HAP-1 (cell line): ENCODE measurements around the gene FOXR1.
"Not testable (repeated sequence)": the region's sequence is repeated elsewhere in the genome, so short reads cannot be mapped to it uniquely, and the experiment has no call there.

Experiments
- DNase-seq, 2 experiments: peaks; one replicate each; pipeline ENCODE4 v3.0.0-alpha.2; 2016 to 2020; ENCODE audit warnings: low spot score in 2 of 2
- H3K27me3 ChIP-seq: fragments of 250-450 bp; sonication (Bioruptor Pico); 2 replicates; pipeline ENCODE4 v1.5.1; 2020; ENCODE audit warnings: low read depth, mild to moderate bottlenecking, moderate library complexity
- H3K36me3 ChIP-seq: fragments of 250-450 bp; sonication (Bioruptor Pico); replicated peaks from 2 replicates; pipeline ENCODE4 v1.5.1; 2020; ENCODE audit warnings: mild to moderate bottlenecking
- H3K4me1 ChIP-seq: fragments of 250-450 bp; sonication (Bioruptor Pico); 2 replicates; pipeline ENCODE4 v1.5.1; 2020; ENCODE audit warnings: mild to moderate bottlenecking
- H3K4me3 ChIP-seq: fragments of 250-450 bp; sonication (Bioruptor Pico); 2 replicates; pipeline ENCODE4 v1.5.1; 2020; ENCODE audit warnings: mild to moderate bottlenecking, moderate library complexity
- H3K9me3 ChIP-seq: fragments of 250-450 bp; sonication (Bioruptor Pico); 2 replicates; pipeline ENCODE4 v1.5.1; 2020; ENCODE audit warnings: mild to moderate bottlenecking, moderate library complexity
- in situ Hi-C: fragments of 300-500 bp; cut with MboI; formaldehyde crosslinking; loops from 3 replicates; pipeline ENCODE4 v1.14.3; 2020; ENCODE audit warnings: low sequenced_read_pairs, inconsistent platforms, mixed read lengths

Gene FOXR1

DNA sequence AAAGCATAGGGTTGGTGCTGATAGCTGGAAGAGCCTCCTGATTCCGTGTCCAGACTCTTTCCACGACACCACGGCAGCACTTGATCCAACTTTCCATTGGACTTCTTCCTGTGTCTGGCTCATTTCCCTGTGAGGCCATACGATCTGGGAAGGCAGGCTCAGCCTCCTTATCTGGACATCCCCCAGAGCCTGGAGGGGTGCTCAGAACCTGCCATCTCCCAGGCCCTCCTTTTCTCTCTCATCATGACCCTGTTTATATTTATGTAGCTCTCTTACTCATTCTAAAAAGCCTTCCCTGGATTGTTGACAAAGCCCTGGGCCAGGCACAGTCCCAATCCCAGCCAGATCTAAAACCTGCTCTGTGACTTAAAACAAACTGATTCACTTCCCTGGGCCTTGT, 38.1 kb upstream of the FOXR1 start:
- Histone ChIP-seq H3K36me3 (no peaks in the 10 kb centered on the region), H3K4me1 (no peaks in the 10 kb centered on the region), H3K9me3 (no peaks in the 10 kb centered on the region), H3K27me3 (no peaks in the 10 kb centered on the region), H3K4me3 (no peak overlapping the region)
- no peak for DNase-seq
- in situ Hi-C loops, result no loop called here

DNA sequence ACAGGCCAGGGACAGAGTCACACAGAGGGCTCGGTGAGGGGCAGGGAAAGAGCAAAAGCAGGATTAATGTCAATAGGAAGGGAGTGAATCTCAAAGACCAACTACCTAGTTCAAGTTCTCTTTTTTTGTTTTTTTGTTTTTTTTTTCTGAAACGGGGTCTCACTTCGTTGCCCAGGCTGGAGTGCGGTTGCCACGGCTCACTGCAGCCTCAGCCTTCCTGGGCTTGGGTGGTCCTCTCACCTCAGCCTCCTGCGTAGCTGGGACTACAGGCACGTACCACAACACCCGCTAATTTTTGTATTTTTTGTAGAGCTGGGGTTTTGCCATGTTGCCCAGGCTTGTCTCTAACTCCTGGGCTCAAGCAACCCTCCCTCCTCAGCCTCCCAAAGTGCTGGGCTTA, 36.2 kb upstream of the FOXR1 start:
- Histone ChIP-seq H3K9me3 (no peaks in the 10 kb centered on the region), H3K4me1 (no peaks in the 10 kb centered on the region), H3K36me3 (no peaks in the 10 kb centered on the region), H3K4me3 (no peak overlapping the region), H3K27me3 (peaks cover 2% of the 10 kb centered on the region; the same call in 1 of the 2 replicates)
- DNase-seq, result no peak
- in situ Hi-C loops, result no loop called here

DNA sequence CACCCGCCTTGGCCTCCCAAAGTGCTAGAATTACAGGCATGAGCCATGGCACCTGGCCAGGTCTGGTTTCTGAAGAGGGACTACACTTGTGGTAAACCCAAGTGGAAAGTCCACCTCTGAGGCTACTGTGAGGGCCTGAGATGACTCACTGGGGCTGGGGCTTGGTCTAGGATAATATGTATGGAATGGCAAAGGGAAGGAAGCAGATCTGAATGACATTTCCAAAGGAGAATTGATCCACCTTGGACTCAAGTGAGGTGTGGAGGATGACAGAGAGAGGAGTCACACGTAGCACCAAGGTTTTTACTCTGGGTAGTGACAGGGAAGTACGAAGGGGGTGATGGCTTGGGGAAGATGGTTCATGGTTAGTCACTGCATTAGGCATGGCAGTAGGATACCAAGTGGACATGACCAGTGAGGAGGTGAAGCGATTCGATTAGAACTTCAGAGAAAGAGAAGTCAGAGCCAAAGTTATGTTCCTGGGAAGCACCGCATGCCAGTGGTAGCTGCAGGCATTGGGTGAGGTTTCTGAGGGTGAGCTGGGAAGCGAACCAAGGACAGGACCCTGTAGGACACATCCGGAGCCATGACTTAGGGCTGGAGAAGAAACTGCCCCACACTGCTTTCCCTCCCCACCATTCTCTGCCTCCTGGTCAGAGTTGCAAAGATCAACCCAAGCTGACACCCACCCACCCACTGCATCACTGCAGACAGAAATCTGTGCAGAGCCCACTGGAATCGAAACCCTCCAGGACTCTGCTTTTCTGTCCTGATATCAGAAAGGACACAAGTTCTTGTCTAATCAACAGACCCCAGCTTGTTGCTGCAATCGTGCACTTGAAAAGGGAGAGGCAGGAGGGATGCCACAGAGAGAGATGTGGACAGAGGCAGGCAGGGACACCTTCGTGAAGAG, 32.8 kb upstream of the FOXR1 start:
- in situ Hi-C loops, result no loop called here
- Histone ChIP-seq H3K27me3 (peaks cover 2% of the 10 kb centered on the region; the same call in 1 of the 2 replicates), H3K4me1 (no peaks in the 10 kb centered on the region), H3K9me3 (no peaks in the 10 kb centered on the region), H3K4me3 (no peak overlapping the region), H3K36me3 (no peaks in the 10 kb centered on the region)
- DNase-seq, result no peak

DNA sequence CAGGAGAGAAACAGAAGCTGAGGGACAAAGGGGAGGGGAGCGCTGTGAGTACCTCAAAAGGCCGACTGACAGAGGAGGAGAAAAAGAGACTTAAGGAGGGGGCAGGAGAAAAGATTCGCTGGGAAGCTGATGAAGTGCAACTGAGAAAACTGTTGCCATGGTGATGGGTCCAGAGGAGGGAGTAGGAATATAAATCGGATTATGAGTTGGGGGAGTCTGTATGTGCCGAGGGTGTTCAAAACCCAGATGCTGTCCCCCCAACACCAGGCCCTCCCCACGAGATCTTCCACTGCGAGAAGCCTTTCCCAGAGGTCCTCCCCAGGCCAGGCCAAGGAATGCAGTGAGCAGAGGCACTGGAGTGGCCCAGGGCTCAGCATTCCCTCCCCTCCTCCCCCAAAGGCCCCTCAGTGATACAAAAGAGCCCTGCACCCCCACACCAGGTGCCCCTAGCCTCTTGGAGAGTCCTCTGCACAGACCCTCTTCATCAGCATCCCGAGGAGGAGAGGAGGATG, 32.1 kb upstream of the FOXR1 start:
- Histone ChIP-seq H3K27me3 (peaks cover 2% of the 10 kb centered on the region; the same call in 1 of the 2 replicates), H3K4me3 (no peak overlapping the region), H3K36me3 (no peaks in the 10 kb centered on the region), H3K9me3 (no peaks in the 10 kb centered on the region), H3K4me1 (no peaks in the 10 kb centered on the region)
- no peak for DNase-seq
- in situ Hi-C loops, result no loop called here

DNA sequence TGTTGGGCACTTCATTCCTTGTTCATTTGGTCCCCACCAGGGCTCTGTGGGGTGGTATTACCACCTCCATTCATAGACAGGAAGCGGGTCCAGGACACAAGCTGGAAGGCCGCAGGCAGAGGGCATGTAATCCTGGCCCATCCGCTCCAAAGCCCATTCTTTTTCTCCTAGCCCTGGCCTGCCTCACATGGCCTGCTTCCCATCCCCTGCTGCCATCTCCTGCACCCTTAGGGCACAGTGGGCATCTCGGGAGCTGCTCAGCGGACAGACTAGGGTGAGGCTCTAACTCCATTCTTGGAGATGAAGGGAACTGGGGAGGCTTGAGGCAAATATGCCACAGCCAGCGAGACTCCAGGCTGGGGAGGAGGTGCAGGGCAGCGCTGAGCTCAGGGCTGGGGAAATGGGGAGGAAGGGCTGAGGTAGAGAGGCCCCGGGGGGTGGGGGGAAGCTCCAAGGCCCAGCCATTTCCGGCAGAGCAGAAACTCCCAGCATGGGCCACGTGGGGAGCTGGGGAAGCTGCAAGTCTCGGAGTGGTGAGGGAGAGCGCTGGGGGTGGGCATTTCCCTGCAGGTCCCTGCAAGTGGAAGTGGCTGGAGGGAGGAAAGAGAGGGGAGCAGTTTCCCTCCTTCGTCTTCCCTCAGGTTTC, 31.5 kb upstream of the FOXR1 start:
- H3K27me3 ChIP-seq, result peaks cover 2% of the 10 kb centered on the region; the same call in 1 of the 2 replicates
- no peaks in the 10 kb centered on the region for H3K9me3 ChIP-seq
- no peak overlapping the region for H3K4me3 ChIP-seq
- in situ Hi-C loops, result no loop called here
- H3K36me3 ChIP-seq, result no peaks in the 10 kb centered on the region
- H3K4me1 ChIP-seq, result no peaks in the 10 kb centered on the region
- DNase-seq, result no peak

DNA sequence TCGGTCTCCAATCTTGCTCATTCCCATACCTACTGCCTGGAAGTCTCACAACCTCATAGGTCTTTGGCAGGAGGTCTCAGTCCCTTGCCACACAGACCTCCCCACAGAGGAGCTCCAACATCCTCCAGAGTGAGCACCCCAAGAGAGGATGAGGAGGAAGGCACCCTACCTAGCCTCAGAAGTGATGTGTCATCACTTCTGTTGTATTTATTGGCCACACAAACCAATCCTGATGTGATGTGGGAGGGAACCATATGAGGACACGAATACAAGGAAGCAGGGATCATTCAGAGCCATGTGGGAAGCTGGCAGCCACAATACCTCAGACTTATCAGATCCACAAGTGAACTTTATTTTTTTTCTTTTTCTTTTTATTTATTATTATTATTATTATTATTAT, 24.5 kb upstream of the FOXR1 start:
- Histone ChIP-seq H3K9me3 (no peaks in the 10 kb centered on the region), H3K4me1 (no peaks in the 10 kb centered on the region), H3K36me3 (no peaks in the 10 kb centered on the region), H3K4me3 (no peak overlapping the region), H3K27me3 (peaks cover 10% of the 10 kb centered on the region; the same call in 1 of the 2 replicates)
- DNase-seq, result no peak
- in situ Hi-C loops, result no loop called here

DNA sequence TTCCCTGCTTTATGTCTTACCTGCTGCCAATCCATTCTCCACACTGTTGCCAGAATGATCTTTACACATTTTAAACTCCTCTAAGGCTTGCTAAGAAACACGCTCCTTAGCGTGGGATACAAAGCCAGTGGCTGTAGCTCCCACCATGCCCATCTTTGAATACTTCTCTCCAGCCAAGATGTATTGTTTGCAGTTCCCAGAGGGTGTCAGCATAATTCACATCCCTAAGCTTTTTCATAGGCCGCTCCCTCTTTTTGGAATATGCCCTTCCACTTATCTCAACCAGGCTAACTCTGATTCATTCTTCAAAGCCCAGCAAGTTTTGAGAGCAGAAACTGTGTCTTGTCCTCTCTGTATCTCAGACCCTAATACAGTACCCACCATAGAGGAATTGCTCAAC, 23.6 kb upstream of the FOXR1 start:
- in situ Hi-C loops, result no loop called here

DNA sequence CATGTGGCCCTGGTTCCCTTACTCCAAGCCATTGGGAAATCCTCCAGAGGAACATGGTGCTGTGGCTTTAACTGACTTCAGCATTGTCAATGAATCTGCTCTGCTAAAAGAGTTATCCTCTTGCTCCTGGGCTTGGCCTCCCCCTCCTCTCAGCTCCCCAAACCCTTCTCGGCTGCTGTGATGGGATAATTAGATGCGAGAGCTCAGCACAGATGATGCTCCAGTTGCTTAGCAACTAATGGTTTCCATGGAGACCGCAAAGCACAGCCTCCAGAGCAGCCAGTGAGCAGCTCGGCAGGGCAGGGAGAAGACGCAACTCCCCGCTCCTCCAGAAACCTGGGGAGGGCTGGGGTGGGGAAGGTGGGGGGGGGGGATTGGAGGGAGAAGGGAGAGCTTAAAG, 18.3 kb upstream of the FOXR1 start:
- Histone ChIP-seq H3K4me3 (no peak overlapping the region), H3K36me3 (no peaks in the 10 kb centered on the region), H3K27me3 (peaks cover 8% of the 10 kb centered on the region; the same call in 1 of the 2 replicates), H3K9me3 (no peaks in the 10 kb centered on the region), H3K4me1 (no peaks in the 10 kb centered on the region)
- DNase-seq, result peak in 1 of 2 experiments; percentile 54
- in situ Hi-C loops, result no loop called here

More for the DNA sequence above, 23.6 kb upstream of the FOXR1 start:
- Histone ChIP-seq H3K36me3 (no peaks in the 10 kb centered on the region), H3K9me3 (no peaks in the 10 kb centered on the region), H3K4me1 (no peaks in the 10 kb centered on the region), H3K4me3 (no peak overlapping the region), H3K27me3 (peaks cover 10% of the 10 kb centered on the region; the same call in 1 of the 2 replicates)
- DNase-seq, result no peak

DNA sequence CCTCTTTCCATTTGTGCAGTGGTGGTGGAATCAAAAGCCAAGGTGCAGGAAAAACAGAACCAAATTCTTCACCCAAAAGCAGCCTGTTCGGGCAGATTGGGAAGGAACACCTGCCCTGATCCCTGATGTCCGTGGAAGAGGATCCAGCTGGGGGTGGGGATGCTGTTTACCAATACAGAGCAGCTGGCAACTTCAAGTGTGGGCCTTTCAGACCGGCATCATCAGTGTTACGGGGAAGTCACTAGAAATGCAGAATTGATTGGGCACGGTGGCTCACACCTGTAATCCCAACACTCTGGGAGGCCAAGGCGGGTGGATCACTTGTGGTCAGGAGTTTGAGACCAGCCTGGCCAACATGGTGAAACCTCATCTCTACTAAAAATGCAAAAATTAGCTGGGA, 17.6 kb upstream of the FOXR1 start:
- H3K4me3 ChIP-seq, H3K4me1 ChIP-seq, H3K36me3 ChIP-seq, H3K9me3 ChIP-seq, H3K27me3 ChIP-seq, DNase-seq, in situ Hi-C loops: not testable (repeated sequence)

DNA sequence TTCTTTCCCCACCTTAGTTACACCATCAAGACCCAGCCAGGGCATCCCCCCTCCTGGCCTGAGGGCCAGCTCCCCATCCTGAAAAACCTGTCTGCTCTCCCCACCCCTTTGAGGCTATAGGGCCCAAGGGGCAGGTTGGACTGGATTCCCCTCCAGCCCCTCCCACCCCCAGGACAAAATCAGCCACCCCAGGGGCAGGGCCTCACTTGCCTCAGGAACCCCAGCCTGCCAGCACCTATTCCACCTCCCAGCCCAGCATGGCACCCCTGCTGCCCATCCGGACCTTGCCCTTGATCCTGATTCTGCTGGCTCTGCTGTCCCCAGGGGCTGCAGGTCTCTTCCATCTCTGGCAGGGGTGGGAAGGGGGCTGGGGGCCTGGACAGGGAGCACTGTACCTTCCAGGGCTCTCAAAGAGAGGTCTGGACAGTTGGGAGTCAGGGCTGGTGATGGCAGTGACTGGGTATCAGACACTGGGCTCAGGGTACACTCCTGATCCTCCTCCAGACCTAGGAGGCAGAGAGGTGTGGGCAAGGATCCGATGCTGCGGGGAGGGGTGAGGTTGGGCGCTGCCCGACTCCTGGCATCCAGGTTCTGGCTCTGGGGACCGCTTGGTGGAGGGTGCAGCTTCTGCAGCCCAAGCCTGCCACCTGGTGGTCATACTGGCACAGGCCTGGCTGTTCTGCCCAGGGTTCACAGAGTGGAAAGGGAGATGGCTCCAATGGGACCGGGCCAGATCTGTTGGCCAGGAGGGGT, 15.3 kb upstream of the FOXR1 start, which contains the start of gene UPK2:
Gene UPK2 (plus strand): TSS at position 205 of the 753 bp plus-strand sequence. CDS start 53 bp downstream, at position 258.
- peaks cover 6% of the 10 kb centered on the region; the same call in 1 of the 2 replicates for H3K27me3 ChIP-seq
- peak; percentile 62 to 93 for DNase-seq
- in situ Hi-C loops, result loop anchor here (5.0 kb wide), 1 partner anchor 49 kb away; no protein-coding TSS in a partner anchor

DNA sequence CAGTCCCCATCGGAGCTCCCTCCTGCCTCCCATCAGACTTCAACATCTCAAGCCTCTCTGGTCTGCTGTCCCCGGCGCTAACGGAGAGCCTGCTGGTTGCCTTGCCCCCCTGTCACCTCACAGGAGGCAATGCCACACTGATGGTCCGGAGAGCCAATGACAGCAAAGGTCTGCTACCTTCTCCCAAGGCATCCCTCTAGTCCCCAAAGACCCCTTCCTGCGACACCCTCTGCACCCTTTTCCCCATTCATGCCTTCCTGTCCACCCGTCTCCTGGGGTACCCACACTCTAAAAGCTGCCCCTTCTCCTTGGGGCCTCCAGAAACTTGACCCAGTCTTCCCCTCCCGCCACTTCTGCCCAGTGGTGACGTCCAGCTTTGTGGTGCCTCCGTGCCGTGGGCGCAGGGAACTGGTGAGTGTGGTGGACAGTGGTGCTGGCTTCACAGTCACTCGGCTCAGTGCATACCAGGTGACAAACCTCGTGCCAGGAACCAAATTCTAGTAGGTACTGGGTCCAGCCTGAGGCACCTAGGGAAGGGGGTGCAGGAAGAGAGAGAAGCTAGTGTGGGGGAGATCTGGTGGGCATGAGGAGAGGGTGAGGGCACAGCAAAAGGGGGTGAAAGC, 14.6 kb upstream of the FOXR1 start:
- in situ Hi-C loops, result loop anchor here (5.0 kb wide), 1 partner anchor 50 kb away; no protein-coding TSS in a partner anchor
- Histone ChIP-seq H3K9me3 (no peaks in the 10 kb centered on the region), H3K36me3 (no peaks in the 10 kb centered on the region), H3K4me1 (no peaks in the 10 kb centered on the region), H3K4me3 (no peak overlapping the region), H3K27me3 (peaks cover 6% of the 10 kb centered on the region; the same call in 1 of the 2 replicates)
- no peak for DNase-seq

More for the DNA sequence above, 15.3 kb upstream of the FOXR1 start, which contains the start of gene UPK2:
- Histone ChIP-seq H3K4me3 (no peak within 1 kb of the TSS), H3K36me3 (no peaks in the 10 kb centered on the region), H3K9me3 (no peaks in the 10 kb centered on the region), H3K4me1 (no peaks in the 10 kb centered on the region)

DNA sequence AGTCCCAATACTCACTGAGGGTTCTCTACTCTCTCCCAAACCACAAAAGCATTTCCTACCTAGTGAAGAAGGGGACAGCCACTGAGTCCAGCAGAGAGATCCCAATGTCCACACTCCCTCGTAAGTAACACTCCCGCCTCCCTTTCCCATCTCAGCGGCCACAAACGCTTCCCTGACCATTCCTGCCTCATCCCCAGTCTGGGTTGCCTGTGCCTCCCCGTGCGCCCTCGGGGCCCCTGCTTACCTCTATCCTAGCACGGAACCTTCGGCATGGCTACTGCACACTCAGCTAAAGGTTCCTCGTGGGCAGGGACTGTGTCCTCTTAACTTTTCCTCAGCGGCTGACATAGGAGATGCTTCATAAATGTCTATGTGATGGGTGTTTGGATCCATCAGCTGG, 14.0 kb upstream of the FOXR1 start:
- Histone ChIP-seq H3K4me3 (no peak overlapping the region), H3K9me3 (no peaks in the 10 kb centered on the region), H3K36me3 (no peaks in the 10 kb centered on the region), H3K4me1 (no peaks in the 10 kb centered on the region), H3K27me3 (peaks cover 6% of the 10 kb centered on the region; the same call in 1 of the 2 replicates)
- DNase-seq, result no peak
- in situ Hi-C loops, result loop anchor here (5.0 kb wide), 1 partner anchor 50 kb away; no protein-coding TSS in a partner anchor

DNA sequence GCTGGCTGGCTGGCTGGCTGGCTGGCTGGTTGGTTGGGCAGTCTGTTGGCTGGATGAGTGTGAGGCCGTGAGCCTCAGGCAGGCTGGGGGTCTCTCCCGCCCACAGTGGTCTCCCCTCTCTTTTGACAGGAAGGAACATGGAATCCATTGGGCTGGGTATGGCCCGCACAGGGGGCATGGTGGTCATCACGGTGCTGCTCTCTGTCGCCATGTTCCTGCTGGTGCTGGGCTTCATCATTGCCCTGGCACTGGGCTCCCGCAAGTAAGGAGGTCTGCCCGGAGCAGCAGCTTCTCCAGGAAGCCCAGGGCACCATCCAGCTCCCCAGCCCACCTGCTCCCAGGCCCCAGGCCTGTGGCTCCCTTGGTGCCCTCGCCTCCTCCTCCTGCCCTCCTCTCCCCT, 13.6 kb upstream of the FOXR1 start:
- Histone ChIP-seq H3K4me3 (no peak overlapping the region), H3K36me3 (no peaks in the 10 kb centered on the region), H3K9me3 (no peaks in the 10 kb centered on the region), H3K4me1 (no peaks in the 10 kb centered on the region), H3K27me3 (peaks cover 6% of the 10 kb centered on the region; the same call in 1 of the 2 replicates)
- in situ Hi-C loops, result loop anchor here (5.0 kb wide), 1 partner anchor 51 kb away; no protein-coding TSS in a partner anchor
- DNase-seq, result no peak
